Smooth muscle cell (in vitro differentiated cells): Measurements from ENCODE around the gene DRD3. TPM values are rescaled to one million over a fixed set of nuclear protein-coding genes. Genes with fewer than 3 reads are reported as not detected.

Experiments used
- DNase-seq: peaks from one replicate; lab custom pipeline; 2025; ENCODE audit not compliant: unreplicated experiment; lab: John Stamatoyannopoulos, UW
- H2AFZ ChIP-seq: fragments of 200-600 bp; sonication (generic); 2 replicates; pipeline ENCODE4 v1.6.0; 2016; ENCODE audit warnings: antibody characterized with exemption, low read depth, mild to moderate bottlenecking
- H3F3A ChIP-seq: fragments of 200-600 bp; sonication (generic); 2 replicates; pipeline ENCODE4 v1.6.0; 2017; ENCODE audit warnings: antibody characterized with exemption, low read depth
- H3K27ac ChIP-seq: fragments of 200-600 bp; sonication (generic); 2 replicates; pipeline ENCODE4 v1.5.1; 2016; ENCODE audit warnings: low read depth, mild to moderate bottlenecking
- H3K27me3 ChIP-seq: fragments of 200-600 bp; sonication (generic); 2 replicates; pipeline ENCODE4 v1.6.1; 2016; ENCODE audit warnings: low read depth, mild to moderate bottlenecking
- H3K36me3 ChIP-seq: fragments of 200-600 bp; sonication (generic); 2 replicates; pipeline ENCODE4 v1.5.1; 2016; ENCODE audit warnings: low read depth
- H3K4me1 ChIP-seq: fragments of 200-600 bp; sonication (generic); 2 replicates; pipeline ENCODE4 v1.5.1; 2016; ENCODE audit warnings: low read depth
- H3K4me2 ChIP-seq: fragments of 200-600 bp; sonication (generic); 2 replicates; pipeline ENCODE4 v1.6.0; 2016; ENCODE audit warnings: mild to moderate bottlenecking
- H3K4me3 ChIP-seq: fragments of 200-600 bp; sonication (generic); 2 replicates; pipeline ENCODE4 v1.5.1; 2016; ENCODE audit warnings: mild to moderate bottlenecking
- H3K79me2 ChIP-seq: fragments of 200-600 bp; sonication (generic); 2 replicates; pipeline ENCODE4 v1.6.0; 2016; ENCODE audit warnings: low read depth, mild to moderate bottlenecking
- H3K9ac ChIP-seq: fragments of 200-600 bp; sonication (generic); 2 replicates; pipeline ENCODE4 v1.6.0; 2016; ENCODE audit warnings: low read depth
- H3K9me3 ChIP-seq: fragments of 200-600 bp; sonication (generic); replicated peaks from 2 replicates; pipeline ENCODE4 v1.5.1; 2016; ENCODE audit warnings: low read depth
- H4K20me1 ChIP-seq: fragments of 200-600 bp; sonication (generic); 2 replicates; pipeline ENCODE4 v1.6.0; 2016; ENCODE audit warnings: low read depth
- WGBS: methylation state at CpG from one replicate; pipeline ENCODE4 v1.1.7; 2016; ENCODE audit warnings: low lambda C conversion rate; 5-methylcytosine and 5-hydroxymethylcytosine counted together
- polyA plus RNA-seq: library from polyadenylated mRNA; unstranded; fragments of >200 nt; fragmentation: Nextera tagmentation; extraction: Ambion mirVana; gene quantifications from 2 replicates; pipeline ENCODE4 v1.2.1, GENCODE V29; 2016
- total RNA-seq: library from RNA; depleted of rRNA; stranded (reverse); fragments of >200 nt; gene quantifications from 2 replicates; pipeline ENCODE4 v1.2.3, GENCODE V29; 2014
- TF ChIP-seq, protein P1 (sequence below): fragments of 200-600 bp; sonication (generic); IDR thresholded peaks from 2 replicates; pipeline ENCODE4 v1.5.1; 2017; ENCODE audit warnings: borderline replicate concordance, mild to moderate bottlenecking, antibody characterized with exemption; ENCODE audit not compliant: insufficient read depth, poor library complexity, severe bottlenecking

DRD3 gene
- total and polyA plus RNA-seq, 2 experiments from 2014 or later, result not detected

DNA sequence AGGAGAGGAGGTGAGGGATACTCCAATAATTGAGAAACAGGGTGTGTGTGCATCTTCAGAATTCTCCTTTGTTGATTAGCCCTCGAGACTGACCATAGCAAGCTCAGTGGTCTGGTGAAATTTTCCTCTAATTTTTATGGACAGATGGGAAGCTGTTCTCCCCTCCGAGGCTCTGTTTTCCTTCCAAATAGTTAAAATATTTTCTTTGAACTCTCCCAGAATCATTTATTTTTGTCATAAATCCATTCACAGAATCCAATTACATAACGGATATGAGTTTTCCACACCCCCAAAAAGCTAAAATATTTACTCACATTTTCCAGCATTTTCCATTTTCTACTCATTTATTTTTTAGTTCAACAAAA lies 85.9 kb downstream of the DRD3 start:
- Histone ChIP-seq H3K9me3 (no peaks in the 10 kb centered on the region), H3K27ac (no peak overlapping the region), H3K4me3 (no peak overlapping the region), H3F3A (no peaks in the 10 kb centered on the region), H4K20me1 (no peaks in the 10 kb centered on the region), H3K27me3 (no peaks in the 10 kb centered on the region), H2AFZ (no peak overlapping the region), H3K4me1 (peaks cover 4% of the 10 kb centered on the region), H3K36me3 (no peaks in the 10 kb centered on the region), H3K9ac (no peak overlapping the region), H3K79me2 (no peaks in the 10 kb centered on the region), H3K4me2 (no peak overlapping the region)
- 81% methylated on average over 3 of the region's 3 CpGs for WGBS
- no peak for DNase-seq
- TF ChIP-seq, protein P1, sequence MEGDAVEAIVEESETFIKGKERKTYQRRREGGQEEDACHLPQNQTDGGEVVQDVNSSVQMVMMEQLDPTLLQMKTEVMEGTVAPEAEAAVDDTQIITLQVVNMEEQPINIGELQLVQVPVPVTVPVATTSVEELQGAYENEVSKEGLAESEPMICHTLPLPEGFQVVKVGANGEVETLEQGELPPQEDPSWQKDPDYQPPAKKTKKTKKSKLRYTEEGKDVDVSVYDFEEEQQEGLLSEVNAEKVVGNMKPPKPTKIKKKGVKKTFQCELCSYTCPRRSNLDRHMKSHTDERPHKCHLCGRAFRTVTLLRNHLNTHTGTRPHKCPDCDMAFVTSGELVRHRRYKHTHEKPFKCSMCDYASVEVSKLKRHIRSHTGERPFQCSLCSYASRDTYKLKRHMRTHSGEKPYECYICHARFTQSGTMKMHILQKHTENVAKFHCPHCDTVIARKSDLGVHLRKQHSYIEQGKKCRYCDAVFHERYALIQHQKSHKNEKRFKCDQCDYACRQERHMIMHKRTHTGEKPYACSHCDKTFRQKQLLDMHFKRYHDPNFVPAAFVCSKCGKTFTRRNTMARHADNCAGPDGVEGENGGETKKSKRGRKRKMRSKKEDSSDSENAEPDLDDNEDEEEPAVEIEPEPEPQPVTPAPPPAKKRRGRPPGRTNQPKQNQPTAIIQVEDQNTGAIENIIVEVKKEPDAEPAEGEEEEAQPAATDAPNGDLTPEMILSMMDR, result no peak

DNA sequence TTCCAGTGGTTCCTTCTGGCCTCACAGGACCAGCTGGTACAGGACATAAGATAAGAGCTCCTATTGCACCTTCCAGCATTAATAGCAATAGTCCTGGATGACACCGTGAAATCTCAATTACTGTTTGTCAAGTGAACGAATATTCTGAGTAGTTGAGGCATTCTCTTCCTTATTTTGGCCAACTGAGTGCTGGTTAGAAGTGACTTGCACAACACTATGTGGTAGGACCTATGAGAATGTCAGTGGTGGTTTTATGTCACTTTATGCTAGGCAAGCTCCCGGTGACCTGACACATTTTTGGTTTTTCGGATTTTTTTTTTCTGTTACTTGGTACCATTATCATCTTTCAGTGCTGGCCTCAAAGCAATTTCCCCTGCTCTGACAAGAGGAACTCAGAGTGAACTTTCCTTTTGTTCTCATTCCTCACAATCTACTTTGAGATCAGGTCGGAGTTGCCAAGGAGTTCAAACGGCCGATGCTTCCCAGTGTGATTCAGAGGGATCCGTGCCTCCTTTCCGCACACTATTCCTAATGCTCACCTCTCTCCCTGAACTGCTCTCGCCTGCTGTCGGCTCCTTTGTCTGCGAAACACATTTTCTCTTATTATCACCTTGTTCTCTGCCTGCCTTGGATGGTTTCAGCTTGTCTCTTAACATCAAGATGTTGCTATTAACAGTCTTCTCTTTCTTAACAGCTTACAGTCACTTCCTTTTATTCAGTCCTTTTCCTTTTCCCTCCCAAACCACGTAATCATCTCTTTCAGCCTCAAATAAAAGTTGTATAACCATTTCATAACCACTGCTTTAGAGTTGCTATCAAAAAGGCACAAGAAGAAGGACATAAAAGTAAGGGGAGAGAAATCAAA lies 86.5 kb downstream of the DRD3 start:
- no peak overlapping the region for H3K4me2 ChIP-seq
- H3F3A ChIP-seq, result no peaks in the 10 kb centered on the region
- H3K36me3 ChIP-seq, result no peaks in the 10 kb centered on the region
- no peaks in the 10 kb centered on the region for H3K79me2 ChIP-seq
- WGBS, result 79% methylated on average over 13 of the region's 13 CpGs
- H3K9ac ChIP-seq, result no peak overlapping the region
- no peaks in the 10 kb centered on the region for H4K20me1 ChIP-seq
- TF ChIP-seq, protein P1, result no peak
- no peak overlapping the region for H2AFZ ChIP-seq
- peaks cover 4% of the 10 kb centered on the region for H3K4me1 ChIP-seq
- DNase-seq, result no peak
- H3K27ac ChIP-seq, result no peak overlapping the region
- no peaks in the 10 kb centered on the region for H3K27me3 ChIP-seq
- no peak overlapping the region for H3K4me3 ChIP-seq
- no peaks in the 10 kb centered on the region for H3K9me3 ChIP-seq

DNA sequence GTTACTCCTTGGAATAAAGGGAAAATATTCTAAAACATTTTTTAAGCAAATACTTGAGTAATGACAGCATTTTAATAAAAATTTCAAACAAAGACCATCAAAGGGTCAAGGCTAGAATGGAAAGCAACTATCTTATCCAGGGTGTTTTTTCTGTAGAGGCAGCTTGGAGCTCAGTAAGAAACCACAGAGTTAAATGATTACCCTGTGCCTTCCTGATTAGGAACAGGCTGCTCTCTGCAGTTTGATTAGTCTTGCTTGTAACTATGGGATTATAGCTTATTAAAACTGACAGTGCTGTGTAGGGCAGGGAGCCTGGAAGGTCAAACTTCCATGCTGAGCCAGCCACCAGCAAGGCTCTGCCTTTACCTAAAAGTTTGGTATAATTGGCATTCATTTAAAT lies 89.2 kb downstream of the DRD3 start:
- Histone ChIP-seq H3K27ac (no peak overlapping the region), H3K27me3 (no peaks in the 10 kb centered on the region), H2AFZ (no peak overlapping the region), H3K4me2 (no peak overlapping the region), H3K9me3 (no peaks in the 10 kb centered on the region), H3K4me3 (no peak overlapping the region), H4K20me1 (no peaks in the 10 kb centered on the region), H3K79me2 (no peaks in the 10 kb centered on the region), H3K36me3 (no peaks in the 10 kb centered on the region), H3K4me1 (peaks cover 4% of the 10 kb centered on the region), H3K9ac (no peak overlapping the region), H3F3A (no peaks in the 10 kb centered on the region)
- TF ChIP-seq, protein P1, result no peak
- DNase-seq, result no peak

DNA sequence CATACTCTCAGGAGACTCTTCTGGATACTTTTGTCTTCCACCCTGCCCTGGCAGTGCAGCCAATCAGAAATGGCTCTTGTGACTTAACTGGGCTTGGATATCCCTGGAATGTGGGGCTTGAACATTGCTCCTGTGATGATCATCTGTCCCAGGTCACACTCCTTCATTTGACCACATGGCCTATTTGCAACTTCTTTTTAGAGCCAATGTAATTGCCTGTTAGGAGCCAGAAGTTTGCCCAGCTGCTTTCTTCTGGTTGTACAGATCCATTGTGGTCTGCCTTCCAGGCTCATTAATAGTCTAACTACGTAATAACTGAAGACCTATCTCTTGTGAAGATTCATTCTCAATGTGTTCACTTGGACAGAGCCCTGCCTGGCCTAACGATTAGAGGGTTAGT lies 92.5 kb downstream of the DRD3 start:
- Histone ChIP-seq H4K20me1 (no peaks in the 10 kb centered on the region), H3K79me2 (no peaks in the 10 kb centered on the region), H3K27ac (no peak overlapping the region), H3K36me3 (peaks cover 4% of the 10 kb centered on the region), H3K4me1 (peaks cover 4% of the 10 kb centered on the region), H3K9me3 (no peaks in the 10 kb centered on the region), H3K27me3 (no peaks in the 10 kb centered on the region), H3K4me2 (no peak overlapping the region), H3K9ac (no peak overlapping the region), H2AFZ (no peak overlapping the region), H3F3A (no peaks in the 10 kb centered on the region), H3K4me3 (no peak overlapping the region)
- TF ChIP-seq, protein P1, result no peak
- DNase-seq, result no peak
- 95% methylated on average over 2 of the region's 2 CpGs for WGBS
